ENCODE data around the gene ARHGAP4.

- TF ChIP-seq POLR2AphosphoS5 (IDR thresholded peaks at IDR 0.05; ENCODE audit: low read depth) (no peak), CTCF (IDR thresholded peaks at IDR 0.05; ENCODE audit: insufficient read depth, low read length) (no peak)
These were observed 32.5 kb upstream of the ARHGAP4 start for GRCh38 chrX:153958605-153959004.
